Measurements from ENCODE around the gene NBEA.
"Not testable (repeated sequence)": the region's sequence is repeated elsewhere in the genome, so short reads cannot be mapped to it uniquely, and the experiment has no call there.

The NBEA gene

GRCh38 chr13:34951528-34951927 lies 9.5 kb downstream of the NBEA start:
- DNase-seq = no peak

GRCh38 chr13:34959489-34959888 lies 17.4 kb downstream of the NBEA start:
- DNase-seq = no peak

DNA sequence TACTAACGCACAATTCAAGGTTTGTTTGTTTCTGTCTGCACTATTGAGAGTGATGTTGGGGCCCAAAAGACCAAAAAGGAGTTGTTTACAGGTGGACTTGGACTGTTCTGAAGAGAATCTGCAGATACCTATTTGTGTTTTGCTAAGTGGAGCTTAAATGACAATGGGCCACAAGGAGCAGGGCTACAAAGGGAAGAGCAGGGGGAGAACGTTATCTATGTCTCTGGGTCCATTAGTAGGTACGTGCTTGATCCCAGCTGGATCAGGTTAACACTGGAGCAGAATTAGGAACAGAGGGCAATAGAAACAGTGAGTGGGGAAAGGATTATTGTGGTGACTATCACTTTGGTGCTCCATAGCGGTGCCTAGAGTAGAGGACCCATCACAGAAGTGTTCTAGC lies 22.5 kb downstream of the NBEA start:
- DNase-seq = no peak

- no peak for DNase-seq
These were observed 25.9 kb downstream of the NBEA start for GRCh38 chr13:34967851-34968562.

- DNase-seq = not testable (repeated sequence)
These were observed 27.5 kb downstream of the NBEA start for GRCh38 chr13:34969539-34969938.

DNA sequence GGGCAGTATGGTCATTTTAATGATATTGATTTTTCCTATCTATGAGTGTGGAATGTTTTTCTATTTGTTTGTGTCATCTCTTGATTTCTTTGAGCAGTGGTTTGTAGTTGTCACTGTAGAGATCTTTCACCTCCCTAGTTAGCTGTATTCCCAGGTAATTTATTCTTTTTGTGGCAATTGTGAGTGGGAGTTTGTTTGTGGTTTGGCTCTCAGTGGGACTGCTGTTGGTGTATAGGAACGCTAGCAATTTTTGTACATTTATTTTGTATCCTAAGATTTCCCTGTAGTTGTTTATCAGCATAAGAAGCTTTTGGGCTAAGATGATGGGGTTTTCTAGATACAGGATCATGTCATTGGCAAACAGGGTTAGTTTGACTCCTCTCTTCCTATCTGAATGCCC lies 28.9 kb downstream of the NBEA start:
- no peak for DNase-seq

- no peak for DNase-seq
These were observed 29.4 kb downstream of the NBEA start for GRCh38 chr13:34971473-34971872.

DNA sequence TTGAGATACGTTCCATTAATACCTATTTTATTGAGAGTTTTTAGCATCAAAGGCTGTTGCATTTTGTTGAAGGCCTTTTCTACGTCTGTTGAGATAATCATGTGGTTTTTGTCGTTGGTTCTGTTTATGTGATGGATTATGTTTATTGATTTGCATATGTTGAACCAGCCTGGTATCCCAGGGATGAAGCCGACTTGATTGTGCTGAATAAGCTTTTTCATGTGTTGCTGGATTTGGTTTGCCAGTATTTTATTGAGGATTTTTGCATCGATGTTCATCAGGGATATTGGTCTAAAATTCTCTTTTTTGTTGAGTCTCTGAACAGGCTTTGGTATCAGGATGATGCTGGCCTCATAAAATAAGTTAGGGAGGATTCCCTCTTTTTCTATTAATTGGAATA lies 43.1 kb downstream of the NBEA start:
- not testable (repeated sequence) for DNase-seq

GRCh38 chr13:34988330-34988791 lies 46.3 kb downstream of the NBEA start:
- no peak for DNase-seq

DNA sequence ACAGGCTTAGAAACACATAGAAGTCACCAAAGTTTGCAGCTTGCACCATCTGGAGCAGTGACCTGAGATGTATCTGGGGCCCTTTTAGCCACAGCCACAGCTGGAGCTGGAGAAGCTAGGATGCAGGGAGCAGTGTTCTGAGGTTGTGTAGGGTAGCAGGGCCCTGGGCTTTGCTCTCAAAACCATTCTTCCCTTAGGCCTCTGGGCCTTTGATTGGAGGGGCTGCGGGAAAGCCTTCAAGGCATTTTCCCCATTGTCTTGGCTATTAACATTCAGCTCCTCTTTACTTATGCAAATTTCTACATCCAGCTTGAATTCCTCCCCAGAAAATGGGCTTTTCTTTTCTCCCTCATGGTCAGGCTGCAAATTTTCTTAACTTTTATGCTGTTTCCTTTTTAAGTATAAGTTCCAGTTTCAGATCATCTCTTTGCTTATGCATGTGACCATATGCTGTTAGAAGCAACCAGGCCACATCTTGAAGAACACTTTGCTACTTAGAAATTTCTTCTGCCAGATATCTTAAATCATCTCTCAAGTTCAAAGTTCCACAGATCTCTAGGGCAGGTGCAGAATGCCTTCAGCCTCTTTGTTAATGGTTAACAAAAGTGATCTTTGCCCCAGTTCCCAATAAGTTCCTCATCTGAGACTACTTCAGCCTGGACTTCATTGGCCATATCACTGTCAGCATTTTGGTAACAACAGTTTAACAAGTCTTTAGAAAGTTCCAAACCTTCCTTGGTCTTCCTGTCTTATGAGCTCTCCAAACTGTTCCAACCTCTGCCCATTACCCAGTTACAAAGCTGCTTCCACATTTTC lies 48.5 kb downstream of the NBEA start:
- DNase-seq = no peak

- no peak for DNase-seq
These were observed 51.4 kb downstream of the NBEA start for GRCh38 chr13:34993470-34993869.

- not testable (repeated sequence) for DNase-seq
These were observed 61.7 kb downstream of the NBEA start for GRCh38 chr13:35003734-35004133.

- no peak for DNase-seq
These were observed 63.0 kb downstream of the NBEA start for GRCh38 chr13:35005051-35005450.

DNA sequence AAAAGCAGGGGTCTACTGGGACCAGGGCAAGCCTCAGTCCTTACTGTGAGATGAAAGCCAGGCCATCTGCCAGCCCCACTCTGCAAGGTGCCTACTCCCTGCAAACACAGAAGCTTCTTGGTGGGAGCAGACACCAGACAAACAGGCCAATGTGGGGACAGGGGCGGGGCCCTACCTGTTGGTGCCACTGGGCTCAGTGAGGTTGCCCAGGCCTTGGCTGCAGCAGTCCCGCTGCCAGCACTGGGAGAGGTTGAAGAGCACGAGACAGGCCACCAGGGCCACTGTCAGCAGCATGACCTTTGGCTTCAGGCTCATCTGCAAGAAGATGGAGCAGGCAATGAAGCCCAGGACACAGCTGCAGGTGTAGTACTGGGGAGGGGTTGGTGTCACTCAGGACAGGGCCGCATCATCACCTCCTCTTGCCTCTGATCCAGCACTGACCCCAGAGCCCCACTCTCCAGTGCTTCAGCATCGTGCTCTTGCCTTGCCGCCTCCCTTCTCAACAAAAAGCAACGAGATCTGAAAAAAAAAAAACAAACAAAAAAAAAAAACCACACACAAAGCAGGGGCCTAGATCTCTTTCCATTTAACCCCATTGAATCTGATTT lies 72.6 kb downstream of the NBEA start:
- no peak for DNase-seq

DNA sequence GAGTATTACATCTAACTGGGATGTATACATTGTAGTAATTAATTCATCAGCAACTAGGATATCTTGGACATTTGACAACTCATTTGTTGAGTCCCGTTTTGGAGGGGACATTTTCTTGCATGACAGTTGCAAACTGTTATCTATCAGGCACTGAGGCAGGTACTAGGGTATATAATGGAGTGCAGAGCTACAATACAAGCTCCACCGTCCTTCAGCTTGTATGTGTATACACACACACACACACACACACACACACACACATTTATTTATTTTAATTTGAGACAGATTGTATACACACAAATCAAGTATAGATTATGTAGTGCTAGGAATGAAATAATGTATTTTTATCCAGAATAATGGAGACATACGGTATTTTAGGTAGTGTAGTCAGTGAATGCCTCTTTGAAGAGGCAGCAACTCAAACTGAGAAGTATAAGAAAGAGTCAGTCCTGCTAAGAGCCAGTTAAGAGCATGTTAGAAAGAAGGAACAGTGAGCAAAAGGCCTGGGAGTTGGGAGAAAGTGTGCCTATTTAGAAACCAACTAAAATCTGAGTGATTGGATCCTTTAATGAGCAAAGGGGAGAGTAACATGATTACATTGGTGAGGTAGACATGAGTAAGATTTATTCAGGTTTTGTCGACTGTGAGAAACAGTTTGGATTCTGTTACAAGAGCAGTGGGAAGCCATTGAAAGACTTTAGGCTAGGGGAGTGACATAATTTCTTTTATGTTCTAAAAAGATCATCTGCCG lies 74.5 kb downstream of the NBEA start:
- DNase-seq = no peak

- DNase-seq = no peak
These were observed 83.2 kb downstream of the NBEA start for GRCh38 chr13:35025314-35025713.

DNA sequence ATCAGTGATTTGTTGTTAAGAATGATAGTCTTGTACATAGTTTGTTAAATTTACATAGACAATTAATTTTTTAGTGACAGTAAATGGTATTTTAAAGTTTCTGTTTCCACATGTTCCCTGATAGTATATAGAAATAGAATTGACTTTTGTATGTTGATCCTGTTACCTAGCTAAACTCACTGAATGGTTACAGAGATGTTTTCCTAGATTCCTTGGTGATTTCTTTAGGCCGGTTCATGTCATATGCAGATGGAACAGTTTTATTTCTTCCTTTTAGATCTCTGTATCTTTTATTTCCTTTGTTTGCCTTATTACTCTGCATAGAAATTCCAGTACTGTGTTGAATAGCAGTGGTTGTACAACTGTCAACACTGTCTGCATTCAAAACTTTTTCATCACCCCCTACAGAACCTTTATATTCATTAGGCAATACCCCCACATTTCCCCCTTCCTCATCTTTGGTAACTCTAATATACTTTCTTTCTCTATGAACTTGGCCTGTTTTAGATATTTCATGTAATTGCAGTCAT lies 86.3 kb downstream of the NBEA start:
- no peak for DNase-seq

- no peak for DNase-seq
These were observed 96.9 kb downstream of the NBEA start for GRCh38 chr13:35039012-35039411.

DNA sequence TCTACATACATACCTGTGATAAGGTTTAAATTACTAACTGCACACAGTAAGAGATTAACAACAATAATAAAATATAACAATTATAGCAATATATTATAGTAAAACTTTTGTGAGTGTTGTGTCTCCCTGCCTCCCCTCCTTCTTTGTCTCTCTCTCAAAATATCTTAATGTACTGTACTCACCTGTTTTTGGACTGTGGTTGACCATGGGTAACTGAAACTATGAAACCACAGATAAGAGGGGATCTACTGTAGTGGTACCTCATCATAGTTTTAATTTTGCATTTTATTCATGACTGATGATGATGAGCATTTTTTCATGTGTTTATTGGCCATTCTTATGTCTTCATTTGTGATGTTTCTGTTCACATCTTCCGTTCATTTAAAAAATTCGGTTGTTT lies 104.5 kb downstream of the NBEA start:
- DNase-seq = no peak

DNA sequence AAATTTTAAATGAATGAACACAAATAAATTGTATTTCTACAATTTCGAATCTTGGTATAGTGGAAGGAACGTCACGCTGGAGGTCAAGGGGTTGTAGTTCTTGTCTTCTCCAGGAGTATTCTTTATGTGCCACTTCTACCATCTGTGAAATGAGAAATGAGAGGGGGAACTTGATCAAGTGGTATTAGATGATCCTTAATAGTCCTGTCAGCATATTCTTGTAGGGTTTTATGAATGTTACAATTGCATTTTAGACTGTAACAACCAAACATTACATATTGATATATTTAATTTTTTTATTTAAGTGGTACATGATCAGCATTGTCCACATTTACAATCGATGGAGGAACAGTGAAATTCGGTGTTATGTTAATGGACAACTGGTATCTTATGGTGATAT lies 113.6 kb downstream of the NBEA start:
- no peak for DNase-seq

- DNase-seq = no peak
These were observed 115.8 kb downstream of the NBEA start for GRCh38 chr13:35057858-35058257.

DNA sequence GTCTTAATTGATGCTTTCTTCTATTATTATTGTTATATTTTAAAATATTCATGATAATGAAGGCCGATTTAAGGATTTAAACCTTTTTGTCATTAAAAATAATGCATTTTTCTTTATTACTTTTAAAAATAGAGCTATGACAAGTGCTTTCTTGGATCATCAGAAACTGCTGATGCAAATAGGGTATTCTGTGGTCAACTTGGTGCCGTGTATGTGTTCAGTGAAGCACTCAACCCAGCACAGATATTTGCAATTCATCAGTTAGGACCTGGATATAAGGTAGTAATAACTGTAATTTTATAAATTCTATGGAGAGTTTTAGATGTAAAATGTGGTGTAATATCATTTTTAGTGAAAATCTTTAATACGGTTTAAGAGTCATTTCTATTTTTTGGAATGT lies 116.5 kb downstream of the NBEA start:
- not testable (repeated sequence) for DNase-seq

DNA sequence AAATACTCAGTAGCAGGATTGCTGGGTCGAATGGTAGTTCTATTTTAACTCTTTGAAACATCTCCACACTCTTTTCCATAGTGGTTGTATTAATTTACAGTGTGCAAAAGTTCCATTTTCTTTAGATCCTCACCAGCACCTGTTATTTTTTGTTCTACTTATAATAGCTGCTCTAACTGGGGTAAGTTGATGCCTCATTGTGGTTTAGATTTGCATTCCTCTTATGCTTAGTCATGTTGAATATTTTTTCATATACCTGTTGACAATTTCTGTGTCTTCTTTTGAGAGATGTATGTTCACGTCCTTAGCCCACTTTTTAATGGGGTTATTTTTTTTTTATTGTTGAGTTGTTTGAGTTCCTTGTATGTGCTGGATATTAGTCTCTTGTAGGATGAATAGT lies 144.6 kb downstream of the NBEA start:
- DNase-seq = no peak

Measured in KG1 (cell line).